Activated T-helper 1 cell treated with anti-CD3 and anti-CD28 coated beads, Interleukin-12 subunit alpha, Interleukin-12 subunit beta, Interleukin-2, Interleukin-4 antibody, amounts not matched to agents 30 ng/mL and 10 ng/mL and 1 ng/mL, durations not matched to agents 14 hours and 24 hours and 36 hours (primary cell): ENCODE measurements around the gene DHRSX. TPM values are rescaled to one million over a fixed set of nuclear protein-coding genes. Genes with fewer than 3 reads are reported as not detected.
"Not testable (repeated sequence)": the region's sequence is repeated elsewhere in the genome, so short reads cannot be mapped to it uniquely, and the experiment has no call there.

Experiments used
- DNase-seq: peaks from one replicate; pipeline ENCODE4 v3.0.0; 2021; ENCODE audit warnings: low spot score
- H3K27ac Mint-ChIP-seq: one replicate; pipeline ENCODE4 v1.8.0; 2021; ENCODE audit warnings: mild to moderate bottlenecking, mixed read lengths
- H3K27me3 Mint-ChIP-seq: one replicate; pipeline ENCODE4 v1.8.0; 2022; ENCODE audit warnings: mild to moderate bottlenecking, moderate library complexity, mixed read lengths; ENCODE audit not compliant: insufficient read depth
- H3K36me3 Mint-ChIP-seq: one replicate; pipeline ENCODE4 v1.8.0; 2021; ENCODE audit warnings: low read depth, mixed read lengths
- H3K4me1 Mint-ChIP-seq: one replicate; pipeline ENCODE4 v1.8.0; 2021; ENCODE audit warnings: low read depth, mixed read lengths
- H3K4me3 Mint-ChIP-seq: one replicate; pipeline ENCODE4 v1.8.0; 2021; ENCODE audit warnings: mild to moderate bottlenecking, moderate library complexity, mixed read lengths
- H3K9me3 Mint-ChIP-seq: one replicate; pipeline ENCODE4 v1.8.0; 2021; ENCODE audit warnings: mixed read lengths
- intact Hi-C: fragments of 100-400 bp; cut with micrococcal nuclease; formaldehyde crosslinking; loops from one replicate; pipeline ENCODE4 v1.15.1; 2024
- total RNA-seq: library from RNA; stranded (reverse); gene quantifications from 2 replicates; pipeline ENCODE4 v1.2.3, GENCODE V29; 2022

DHRSX gene
- total RNA-seq, 1 donor from 2014 or later: 26.3 TPM

- no peak for DNase-seq
- intact Hi-C loops: no loop called here
- H3K4me3 Mint-ChIP-seq: no peak overlapping the region
- no peaks in the 10 kb centered on the region for H3K4me1 Mint-ChIP-seq
- H3K27me3 Mint-ChIP-seq: no peaks in the 10 kb centered on the region
- no peak overlapping the region for H3K27ac Mint-ChIP-seq
- no peaks in the 10 kb centered on the region for H3K9me3 Mint-ChIP-seq
- H3K36me3 Mint-ChIP-seq: no peaks in the 10 kb centered on the region
Observed at GRCh38 chrX:2536141-2536540, 35.4 kb upstream of the DHRSX start.

GRCh38 chrX:2534261-2535021, 33.7 kb upstream of the DHRSX start:
- H3K27ac Mint-ChIP-seq, H3K27me3 Mint-ChIP-seq, H3K36me3 Mint-ChIP-seq, H3K4me3 Mint-ChIP-seq, DNase-seq, intact Hi-C loops, H3K4me1 Mint-ChIP-seq, H3K9me3 Mint-ChIP-seq: not testable (repeated sequence)

- intact Hi-C loops: no loop called here
- H3K4me3 Mint-ChIP-seq: no peak overlapping the region
- no peak for DNase-seq
- no peak overlapping the region for H3K27ac Mint-ChIP-seq
- no peaks in the 10 kb centered on the region for H3K27me3 Mint-ChIP-seq
- no peaks in the 10 kb centered on the region for H3K4me1 Mint-ChIP-seq
- H3K9me3 Mint-ChIP-seq: no peaks in the 10 kb centered on the region
- no peaks in the 10 kb centered on the region for H3K36me3 Mint-ChIP-seq
Observed at GRCh38 chrX:2533424-2533823, 32.6 kb upstream of the DHRSX start.

GRCh38 chrX:2526390-2526789, 25.6 kb upstream of the DHRSX start:
- H3K27ac Mint-ChIP-seq: no peak overlapping the region
- no peak for DNase-seq
- no peaks in the 10 kb centered on the region for H3K9me3 Mint-ChIP-seq
- peaks cover 4% of the 10 kb centered on the region for H3K27me3 Mint-ChIP-seq
- no peaks in the 10 kb centered on the region for H3K36me3 Mint-ChIP-seq
- intact Hi-C loops: no loop called here
- H3K4me1 Mint-ChIP-seq: no peaks in the 10 kb centered on the region
- no peak overlapping the region for H3K4me3 Mint-ChIP-seq

GRCh38 chrX:2523911-2524310, 23.1 kb upstream of the DHRSX start:
- DNase-seq: no peak
- Mint-ChIP-seq H3K4me1 (no peaks in the 10 kb centered on the region), H3K4me3 (no peak overlapping the region), H3K27ac (no peak overlapping the region), H3K36me3 (no peaks in the 10 kb centered on the region), H3K9me3 (no peaks in the 10 kb centered on the region), H3K27me3 (peaks cover 4% of the 10 kb centered on the region)
- intact Hi-C loops: no loop called here

GRCh38 chrX:2521927-2522386, 21.2 kb upstream of the DHRSX start:
- Mint-ChIP-seq H3K4me1 (peaks cover 4% of the 10 kb centered on the region), H3K4me3 (no peak overlapping the region), H3K36me3 (no peaks in the 10 kb centered on the region), H3K27ac (no peak overlapping the region), H3K27me3 (peaks cover 8% of the 10 kb centered on the region), H3K9me3 (no peaks in the 10 kb centered on the region)
- no peak for DNase-seq
- intact Hi-C loops: no loop called here

- no peaks in the 10 kb centered on the region for H3K9me3 Mint-ChIP-seq
- H3K27me3 Mint-ChIP-seq: peaks cover 8% of the 10 kb centered on the region
- no peaks in the 10 kb centered on the region for H3K36me3 Mint-ChIP-seq
- no peak for DNase-seq
- H3K4me1 Mint-ChIP-seq: peaks cover 4% of the 10 kb centered on the region
- H3K27ac Mint-ChIP-seq: no peak overlapping the region
- H3K4me3 Mint-ChIP-seq: no peak overlapping the region
- intact Hi-C loops: no loop called here
Observed at GRCh38 chrX:2521092-2521926, 20.5 kb upstream of the DHRSX start.

- H3K36me3 Mint-ChIP-seq: no peaks in the 10 kb centered on the region
- DNase-seq: no peak
- no peaks in the 10 kb centered on the region for H3K9me3 Mint-ChIP-seq
- peaks cover 4% of the 10 kb centered on the region for H3K4me1 Mint-ChIP-seq
- H3K4me3 Mint-ChIP-seq: no peak overlapping the region
- H3K27ac Mint-ChIP-seq: no peak overlapping the region
- intact Hi-C loops: no loop called here
- peaks cover 5% of the 10 kb centered on the region for H3K27me3 Mint-ChIP-seq
Observed at GRCh38 chrX:2520539-2520938, 19.8 kb upstream of the DHRSX start.

GRCh38 chrX:2519638-2520037, 18.9 kb upstream of the DHRSX start:
- H3K27ac Mint-ChIP-seq, H3K27me3 Mint-ChIP-seq, H3K4me1 Mint-ChIP-seq, DNase-seq, H3K4me3 Mint-ChIP-seq, H3K9me3 Mint-ChIP-seq, H3K36me3 Mint-ChIP-seq, intact Hi-C loops: not testable (repeated sequence)

- no peaks in the 10 kb centered on the region for H3K36me3 Mint-ChIP-seq
- peaks cover 3% of the 10 kb centered on the region for H3K27me3 Mint-ChIP-seq
- peaks cover 4% of the 10 kb centered on the region for H3K4me1 Mint-ChIP-seq
- H3K9me3 Mint-ChIP-seq: no peaks in the 10 kb centered on the region
- no peak overlapping the region for H3K27ac Mint-ChIP-seq
- intact Hi-C loops: no loop called here
- no peak for DNase-seq
- no peak overlapping the region for H3K4me3 Mint-ChIP-seq
Observed at GRCh38 chrX:2517055-2517454, 16.3 kb upstream of the DHRSX start.

- peaks cover 3% of the 10 kb centered on the region for H3K27me3 Mint-ChIP-seq
- no peak overlapping the region for H3K27ac Mint-ChIP-seq
- DNase-seq: no peak
- H3K36me3 Mint-ChIP-seq: no peaks in the 10 kb centered on the region
- H3K4me1 Mint-ChIP-seq: peaks cover 4% of the 10 kb centered on the region
- no peaks in the 10 kb centered on the region for H3K9me3 Mint-ChIP-seq
- intact Hi-C loops: no loop called here
- H3K4me3 Mint-ChIP-seq: no peak overlapping the region
Observed at GRCh38 chrX:2516623-2517022, 15.8 kb upstream of the DHRSX start.

- peaks cover 6% of the 10 kb centered on the region for H3K27me3 Mint-ChIP-seq
- no peak for DNase-seq
- no peaks in the 10 kb centered on the region for H3K36me3 Mint-ChIP-seq
- H3K27ac Mint-ChIP-seq: no peak overlapping the region
- intact Hi-C loops: no loop called here
- H3K4me1 Mint-ChIP-seq: peaks cover 4% of the 10 kb centered on the region
- no peak overlapping the region for H3K4me3 Mint-ChIP-seq
- H3K9me3 Mint-ChIP-seq: no peaks in the 10 kb centered on the region
Observed at GRCh38 chrX:2514131-2514530, 13.4 kb upstream of the DHRSX start.

GRCh38 chrX:2513121-2513664, 12.4 kb upstream of the DHRSX start:
- no peak for DNase-seq
- Mint-ChIP-seq H3K4me1 (peaks cover 10% of the 10 kb centered on the region), H3K27ac (no peak overlapping the region), H3K9me3 (no peaks in the 10 kb centered on the region), H3K27me3 (peaks cover 6% of the 10 kb centered on the region), H3K4me3 (no peak overlapping the region), H3K36me3 (no peaks in the 10 kb centered on the region)
- intact Hi-C loops: no loop called here
